GM21737 (cell line): ENCODE measurements around the gene TMCO2.

Experiments used
- ATAC-seq: cut with Tn5 transposase; IDR thresholded peaks from one replicate; pipeline ENCODE4 v1.9.1; 2021; ENCODE audit warnings: mild to moderate bottlenecking, moderate library complexity; ENCODE audit not compliant: unreplicated experiment

Gene TMCO2

GRCh38 chr1:40257688-40258444 lies 10.1 kb downstream of the TMCO2 start, which contains the start of gene ZMPSTE24:
Gene ZMPSTE24, plus strand, starts transcription at chr1:40258236. Its CDS starts 36 bp downstream, at chr1:40258272.
- peak; percentile 90 for ATAC-seq

- ATAC-seq = peak; percentile 4
Measured at GRCh38 chr1:40258445-40258769, 10.7 kb downstream of the TMCO2 start.

- ATAC-seq = no peak
Measured at GRCh38 chr1:40264354-40264781, 16.6 kb downstream of the TMCO2 start.

GRCh38 chr1:40265298-40265697 lies 17.6 kb downstream of the TMCO2 start:
- ATAC-seq = no peak

GRCh38 chr1:40265919-40266318 lies 18.2 kb downstream of the TMCO2 start:
- ATAC-seq = no peak

- ATAC-seq = no peak
Measured at GRCh38 chr1:40266786-40267535, 19.2 kb downstream of the TMCO2 start.

GRCh38 chr1:40267767-40268187 lies 20.0 kb downstream of the TMCO2 start:
- ATAC-seq = no peak

- no peak for ATAC-seq
Measured at GRCh38 chr1:40268211-40268610, 20.5 kb downstream of the TMCO2 start.

GRCh38 chr1:40270152-40270834 lies 22.6 kb downstream of the TMCO2 start:
- no peak for ATAC-seq

- no peak for ATAC-seq
Measured at GRCh38 chr1:40272653-40273213, 25.0 kb downstream of the TMCO2 start.

- ATAC-seq = no peak
Measured at GRCh38 chr1:40273547-40274166, 25.9 kb downstream of the TMCO2 start.

- ATAC-seq = no peak
Measured at GRCh38 chr1:40274331-40274730, 26.6 kb downstream of the TMCO2 start.

- no peak for ATAC-seq
Measured at GRCh38 chr1:40276122-40276521, 28.4 kb downstream of the TMCO2 start.

- ATAC-seq = no peak
Measured at GRCh38 chr1:40281853-40282252, 34.1 kb downstream of the TMCO2 start.

GRCh38 chr1:40291293-40291692 lies 43.6 kb downstream of the TMCO2 start:
- no peak for ATAC-seq

- ATAC-seq = no peak
Measured at GRCh38 chr1:40299366-40300248, 51.9 kb downstream of the TMCO2 start.

GRCh38 chr1:40300249-40300567 lies 52.5 kb downstream of the TMCO2 start:
- ATAC-seq = no peak

- ATAC-seq = no peak
Measured at GRCh38 chr1:40300651-40301050, 52.9 kb downstream of the TMCO2 start.

GRCh38 chr1:40301066-40301465 lies 53.3 kb downstream of the TMCO2 start:
- no peak for ATAC-seq
